ENCODE data around the gene SLC35F3. TPM values are rescaled to one million over a fixed set of nuclear protein-coding genes. Genes with fewer than 3 reads are reported as not detected.

SLC35F3 gene
- total RNA-seq, 1 experiment from 2014 or later = 22.7 TPM

GRCh38 chr1:234216116-234216703 lies 311.7 kb downstream of the SLC35F3 start:
- BruUV-seq (replicated peaks) = no TSS peak
- CTCF ChIA-PET = interaction anchor here (1.0 kb wide), 1 partner anchor 94 kb away, joined by 4 read pairs; no protein-coding TSS in a partner anchor
- peaks cover 40% of the 10 kb centered on the region for H3K4me1 ChIP-seq (ENCODE audit: insufficient read depth, low read length, poor library complexity, severe bottlenecking)
- H3K27ac ChIP-seq (ENCODE audit: low read depth, low read length, poor library complexity, severe bottlenecking) = peak overlapping the region; percentile 11
- TF ChIP-seq EZH2 (IDR thresholded peaks at IDR 0.05; ENCODE audit: borderline replicate concordance, low read depth, low read length, poor library complexity, severe bottlenecking) (no peak), CTCF (conservative IDR thresholded peaks at IDR 0.05; ENCODE audit: low read depth, low read length) (no peak)
- no peak for DNase-seq (ENCODE audit: low spot score)
- no peaks in the 10 kb centered on the region for H3K27me3 ChIP-seq (replicated peaks; ENCODE audit: insufficient read depth, low read depth, low read length, poor library complexity)
- peak overlapping the region; percentile 83 for H3K4me3 ChIP-seq (ENCODE audit: low read depth, low read length, poor library complexity, severe bottlenecking)
- intact Hi-C loops (cut with micrococcal nuclease; ENCODE audit: unreplicated experiment) = no loop called here
- peaks cover 15% of the 10 kb centered on the region for H3K36me3 ChIP-seq (ENCODE audit: insufficient read depth, low read length, poor library complexity, severe bottlenecking)
- POLR2A ChIA-PET (ENCODE audit: low non-redundant PET) = no interaction called here
- no peaks in the 10 kb centered on the region for H3K9me3 ChIP-seq (ENCODE audit: low read depth, low read length, poor library complexity, severe bottlenecking)

- peaks cover 16% of the 10 kb centered on the region for H3K36me3 ChIP-seq (ENCODE audit: insufficient read depth, low read length, poor library complexity, severe bottlenecking)
- CTCF ChIA-PET = interaction anchor here (0.6 kb wide), 1 partner anchor 104 kb away, joined by 3 read pairs; no protein-coding TSS in a partner anchor
- intact Hi-C loops (cut with micrococcal nuclease; ENCODE audit: unreplicated experiment) = no loop called here
- BruUV-seq (replicated peaks) = no TSS peak
- peak overlapping the region; percentile 39 for H3K27ac ChIP-seq (ENCODE audit: low read depth, low read length, poor library complexity, severe bottlenecking)
- no peak for TF ChIP-seq CTCF (conservative IDR thresholded peaks at IDR 0.05; ENCODE audit: low read depth, low read length)
- no peak for TF ChIP-seq EZH2 (IDR thresholded peaks at IDR 0.05; ENCODE audit: borderline replicate concordance, low read depth, low read length, poor library complexity, severe bottlenecking)
- DNase-seq (ENCODE audit: low spot score) = no peak
- POLR2A ChIA-PET (ENCODE audit: low non-redundant PET) = interaction anchor here (0.5 kb wide), 1 partner anchor 984 kb away, joined by 6 read pairs; no protein-coding TSS in a partner anchor
- H3K9me3 ChIP-seq (ENCODE audit: low read depth, low read length, poor library complexity, severe bottlenecking) = no peaks in the 10 kb centered on the region
- peaks cover 36% of the 10 kb centered on the region for H3K4me1 ChIP-seq (ENCODE audit: insufficient read depth, low read length, poor library complexity, severe bottlenecking)
- H3K27me3 ChIP-seq (replicated peaks; ENCODE audit: insufficient read depth, low read depth, low read length, poor library complexity) = no peaks in the 10 kb centered on the region
- H3K4me3 ChIP-seq (ENCODE audit: low read depth, low read length, poor library complexity, severe bottlenecking) = peak overlapping the region; percentile 83
These were observed 312.9 kb downstream of the SLC35F3 start for GRCh38 chr1:234217316-234217840.

GRCh38 chr1:234218078-234218477 lies 313.6 kb downstream of the SLC35F3 start:
- Histone ChIP-seq H3K27ac (ENCODE audit: low read depth, low read length, poor library complexity, severe bottlenecking) (no peak overlapping the region), H3K4me3 (ENCODE audit: low read depth, low read length, poor library complexity, severe bottlenecking) (no peak overlapping the region), H3K9me3 (ENCODE audit: low read depth, low read length, poor library complexity, severe bottlenecking) (no peaks in the 10 kb centered on the region), H3K36me3 (ENCODE audit: insufficient read depth, low read length, poor library complexity, severe bottlenecking) (peaks cover 21% of the 10 kb centered on the region), H3K27me3 (replicated peaks; ENCODE audit: insufficient read depth, low read depth, low read length, poor library complexity) (no peaks in the 10 kb centered on the region), H3K4me1 (ENCODE audit: insufficient read depth, low read length, poor library complexity, severe bottlenecking) (peaks cover 30% of the 10 kb centered on the region)
- BruUV-seq (replicated peaks) = no TSS peak
- DNase-seq (ENCODE audit: low spot score) = no peak
- ChIA-PET POLR2A (ENCODE audit: low non-redundant PET) (no interaction called here), CTCF (no interaction called here)
- intact Hi-C loops (cut with micrococcal nuclease; ENCODE audit: unreplicated experiment) = no loop called here
- TF ChIP-seq EZH2 (IDR thresholded peaks at IDR 0.05; ENCODE audit: borderline replicate concordance, low read depth, low read length, poor library complexity, severe bottlenecking) = no peak
- TF ChIP-seq CTCF (conservative IDR thresholded peaks at IDR 0.05; ENCODE audit: low read depth, low read length) = no peak
